ENCODE measurements around the gene LIMK1.

GRCh38 chr7:74070619-74070921, 13.0 kb upstream of the LIMK1 start:
- TF ChIP-seq POLR2A (IDR thresholded peaks at IDR 0.05; ENCODE audit: low read length) = no peak
- TF ChIP-seq GATA1 (IDR thresholded peaks at IDR 0.05; ENCODE audit: low read depth, low read length) = no peak
